ENCODE data around the gene ENTPD6.
"Not testable (repeated sequence)": the region's sequence is repeated elsewhere in the genome, so short reads cannot be mapped to it uniquely, and the experiment has no call there.

The ENTPD6 gene

DNA sequence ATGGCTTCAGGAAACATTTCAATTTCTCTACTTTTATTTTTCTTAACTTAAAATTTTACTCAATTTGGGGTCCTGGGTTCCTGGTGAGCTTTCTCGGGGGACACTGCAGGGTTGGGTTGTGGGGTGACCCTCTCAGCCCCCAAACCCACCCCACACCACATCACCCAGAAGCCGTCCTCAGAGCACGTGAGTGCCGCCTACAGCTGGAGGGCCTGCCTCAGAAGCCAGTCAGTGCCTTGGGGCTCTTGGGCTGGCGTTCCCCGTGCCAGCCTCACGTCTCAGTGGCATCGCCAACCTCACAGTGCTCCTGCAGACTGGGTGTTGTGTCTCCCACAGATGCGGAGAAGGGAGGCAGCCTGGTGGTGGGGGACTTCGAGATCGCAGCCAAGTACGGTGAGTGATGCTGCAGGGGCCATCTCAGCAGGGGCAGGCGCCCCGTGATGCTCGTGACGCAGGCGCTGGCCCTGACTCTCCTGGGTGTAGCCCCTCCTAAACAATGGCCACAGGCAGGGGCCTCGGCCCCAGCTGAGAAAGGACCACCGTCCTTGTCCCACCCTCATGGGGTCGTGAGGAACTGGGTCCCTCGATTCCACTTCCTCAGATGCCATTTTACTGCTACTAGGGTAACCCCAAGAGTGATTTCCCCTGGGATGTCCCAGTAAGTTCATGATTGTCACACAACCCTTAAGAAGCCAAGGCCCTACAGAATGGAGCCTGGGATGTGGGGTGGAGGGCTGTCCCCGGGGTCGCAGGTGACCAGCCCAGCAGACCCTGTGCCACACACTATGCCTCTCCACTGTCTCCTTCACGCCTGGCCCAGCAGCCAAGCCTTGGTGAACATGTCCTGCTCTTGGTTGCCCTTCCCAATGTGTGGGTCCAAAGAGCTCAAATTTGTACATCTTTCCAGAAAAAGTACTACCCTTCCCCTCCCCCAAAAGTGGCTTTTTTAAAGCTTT is 28.5 kb downstream of the ENTPD6 start:
- DNase-seq (ENCODE audit: low read depth in 3 of 3), result no peak

GRCh38 chr20:25224941-25225340 is 29.4 kb downstream of the ENTPD6 start:
- DNase-seq (ENCODE audit: low read depth in 3 of 3), result no peak

- DNase-seq (ENCODE audit: low read depth in 3 of 3), result no peak
Measured at GRCh38 chr20:25225642-25226432, 30.3 kb downstream of the ENTPD6 start.

DNA sequence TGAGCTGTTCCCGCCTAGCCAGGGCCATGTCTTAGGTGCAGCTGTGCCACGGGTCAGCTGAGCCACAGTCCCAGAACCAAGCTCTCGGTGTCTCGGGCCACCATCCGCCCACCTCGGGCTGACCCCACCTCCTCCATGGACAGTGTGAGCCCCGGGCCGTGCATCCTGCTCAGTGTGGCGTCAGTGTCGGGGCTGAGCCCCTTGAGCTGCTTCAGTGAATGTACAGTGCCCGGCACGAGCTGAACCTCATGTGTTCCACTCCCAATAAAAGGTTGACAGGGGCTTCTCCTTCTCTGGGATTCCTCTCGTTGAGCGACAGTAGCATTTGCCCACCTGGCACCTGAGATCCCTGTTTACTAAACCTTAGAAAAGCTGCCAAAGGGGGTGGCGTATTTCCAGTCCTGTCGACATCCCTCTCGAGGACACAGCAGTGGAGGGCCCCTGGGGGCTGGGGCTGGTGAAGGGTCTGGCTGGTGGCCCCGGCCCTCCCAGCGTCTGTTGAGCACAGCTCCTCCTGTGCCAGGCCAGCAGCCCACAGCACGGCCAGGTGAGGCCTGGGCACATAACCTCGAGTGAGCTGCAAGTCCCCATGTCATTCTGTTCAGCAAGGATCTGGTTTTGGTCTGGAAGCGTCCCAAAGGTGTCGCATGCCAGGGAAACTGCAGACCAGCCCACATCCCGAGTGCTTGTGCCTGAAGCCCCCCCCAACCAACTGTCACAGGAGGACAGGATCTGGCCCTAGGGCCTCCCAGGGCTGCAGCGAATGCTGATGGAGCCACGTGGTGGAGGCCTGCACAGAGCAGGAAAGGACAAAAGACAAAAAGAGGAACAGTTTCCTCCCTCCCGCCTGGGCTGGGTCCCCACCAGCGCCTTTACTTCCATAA is 31.2 kb downstream of the ENTPD6 start:
- no peak for DNase-seq (ENCODE audit: low read depth in 3 of 3)

- DNase-seq (ENCODE audit: low read depth in 3 of 3), result no peak
Measured at GRCh38 chr20:25227317-25227831, 31.9 kb downstream of the ENTPD6 start.

GRCh38 chr20:25229486-25230165 is 34.1 kb downstream of the ENTPD6 start:
- DNase-seq (ENCODE audit: low read depth in 3 of 3), result no peak

DNA sequence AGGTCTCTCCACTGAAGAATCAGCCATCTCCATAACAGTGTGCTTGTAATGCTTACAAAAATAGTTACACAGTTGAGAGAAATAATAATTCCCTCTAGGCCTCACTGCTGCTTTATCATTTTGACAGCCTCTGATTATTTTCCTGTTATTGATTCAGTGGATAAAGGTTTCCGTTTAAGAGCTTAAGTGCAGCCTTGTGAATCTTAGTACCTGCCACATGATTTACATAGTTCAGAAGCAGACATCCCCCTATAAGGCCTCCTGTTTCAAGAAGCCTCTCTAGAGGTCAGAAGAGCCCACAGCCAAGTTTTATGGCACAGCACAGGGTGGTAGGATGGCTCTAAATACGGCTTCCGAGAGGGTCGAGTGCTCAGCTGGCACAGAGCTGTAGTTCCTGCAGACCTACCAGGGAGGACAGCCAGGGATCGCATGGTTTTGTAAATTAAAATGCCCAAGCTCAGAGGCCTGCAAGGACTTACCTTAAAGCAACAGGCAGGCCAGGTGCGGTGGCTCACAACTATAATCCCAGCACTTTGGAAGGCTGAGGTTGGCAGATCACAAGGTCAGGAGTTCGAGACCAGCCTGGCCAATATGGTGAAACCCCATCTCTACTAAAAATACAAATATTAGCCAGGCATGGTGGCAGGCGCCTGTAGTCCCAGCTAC is 34.8 kb downstream of the ENTPD6 start:
- DNase-seq (ENCODE audit: low read depth in 3 of 3), result no peak

- no peak for DNase-seq (ENCODE audit: low read depth in 3 of 3)
Measured at GRCh38 chr20:25233016-25233772, 37.7 kb downstream of the ENTPD6 start.

GRCh38 chr20:25234009-25234849 is 38.7 kb downstream of the ENTPD6 start:
- not testable (repeated sequence) for DNase-seq (ENCODE audit: low read depth in 3 of 3)

- DNase-seq (ENCODE audit: low read depth in 3 of 3), result no peak
Measured at GRCh38 chr20:25236450-25237304, 41.2 kb downstream of the ENTPD6 start.

DNA sequence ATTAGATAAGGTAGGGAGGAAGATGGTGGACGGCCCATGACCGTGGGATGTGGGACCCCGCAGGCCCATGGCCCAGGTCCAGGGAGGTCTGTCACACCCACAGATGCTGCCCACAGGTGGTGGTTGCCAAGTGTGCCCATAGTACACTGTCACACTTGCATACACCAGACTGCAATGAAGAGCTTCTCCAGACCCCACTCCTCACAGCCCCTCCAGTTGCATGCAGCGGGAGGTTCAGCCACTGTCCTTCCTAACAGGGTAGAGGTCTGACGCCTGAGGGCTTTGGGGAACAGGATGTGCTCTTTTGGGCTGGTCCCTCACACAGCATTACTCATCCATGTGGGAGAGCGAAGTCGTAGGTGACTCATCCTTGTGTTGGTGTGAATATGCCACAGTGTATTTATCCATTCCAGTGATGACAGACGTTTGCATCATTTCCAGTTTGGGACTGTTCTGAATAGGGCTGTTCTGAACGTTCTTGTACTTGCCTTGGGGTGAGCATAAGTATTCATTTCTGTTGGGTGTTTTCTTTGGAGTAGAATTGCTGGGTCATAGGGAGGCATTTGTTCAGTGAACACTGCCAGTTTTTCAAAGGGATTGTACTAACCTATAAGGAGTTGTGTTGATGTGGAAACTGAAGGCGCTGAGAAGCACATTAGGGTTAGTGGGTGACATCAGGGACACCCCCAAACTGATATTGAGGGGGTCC is 42.3 kb downstream of the ENTPD6 start:
- peak; percentile 31 to 58 (median 49) for DNase-seq (ENCODE audit: low read depth in 3 of 3)

DNA sequence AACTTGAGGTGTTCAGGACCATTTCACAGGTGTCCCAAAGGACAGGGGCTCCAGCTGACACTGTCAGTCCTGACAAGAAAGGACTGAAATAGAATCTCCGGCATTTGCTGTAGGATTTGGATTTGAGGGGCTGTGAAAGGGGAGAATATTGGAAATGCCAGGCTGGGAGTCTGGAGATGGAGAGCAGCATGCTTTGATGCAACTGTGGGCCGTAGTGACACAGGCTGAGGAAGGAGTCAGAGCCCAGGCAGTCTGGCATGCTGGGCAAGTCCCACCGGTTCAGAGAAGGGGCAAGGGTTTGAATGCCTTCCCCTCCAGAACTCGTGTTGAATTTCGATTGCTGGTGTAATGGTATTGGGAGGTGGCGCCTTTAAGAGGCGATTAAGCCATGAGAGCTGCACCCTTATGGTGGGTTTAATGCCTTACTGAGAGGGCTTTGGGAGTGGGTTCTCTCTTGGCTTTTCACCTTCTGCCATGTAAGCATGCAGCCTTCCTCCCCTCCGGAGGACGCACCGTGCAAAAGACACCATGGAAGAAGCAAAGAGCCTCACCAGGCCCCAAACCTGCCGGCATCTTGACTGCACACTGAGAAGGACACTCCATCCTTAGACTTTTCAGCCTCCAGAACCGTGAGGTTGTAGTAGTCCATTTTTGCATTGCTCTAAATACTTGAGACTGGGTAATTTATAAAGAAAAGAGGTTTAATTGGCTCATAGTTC is 43.0 kb downstream of the ENTPD6 start:
- DNase-seq (ENCODE audit: low read depth in 3 of 3), result no peak

GRCh38 chr20:25239387-25240370 is 44.2 kb downstream of the ENTPD6 start:
- no peak for DNase-seq (ENCODE audit: low read depth in 3 of 3)

GRCh38 chr20:25240851-25241658 is 45.5 kb downstream of the ENTPD6 start:
- not testable (repeated sequence) for DNase-seq (ENCODE audit: low read depth in 3 of 3)

All from stimulated activated CD4-positive, alpha-beta T cell treated with anti-CD3 and anti-CD28 coated beads, TNF-alpha, amount 100 ng/mL, for 24 hours (primary cell).